Suppressor macrophage treated with lipopolysaccharide for 1 hour (primary cell): ENCODE data around the gene CDH5.

Source experiments
- DNase-seq, 3 donors: peaks; one replicate each; pipeline ENCODE4 v3.0.0-alpha.2; 2020 to 2022

Gene CDH5

GRCh38 chr16:66366433-66367299, at the start of gene CDH5:
TSS of gene CDH5 (plus strand) at chr16:66366691. CDS start at chr16:66379338, 12,647 bp downstream.
- peak in 1 of 3 donors; percentile 26 for DNase-seq

- no peak for DNase-seq
Measured at GRCh38 chr16:66318505-66318904, 48.0 kb upstream of the CDH5 start.

GRCh38 chr16:66320774-66321173, 45.7 kb upstream of the CDH5 start:
- DNase-seq, result no peak

- no peak for DNase-seq
Measured at GRCh38 chr16:66322174-66322573, 44.3 kb upstream of the CDH5 start.

GRCh38 chr16:66324815-66325515, 41.5 kb upstream of the CDH5 start:
- peak in 2 of 3 donors; percentile 25 to 35 for DNase-seq

GRCh38 chr16:66325717-66326376, 40.6 kb upstream of the CDH5 start:
- no peak for DNase-seq

- no peak for DNase-seq
Measured at GRCh38 chr16:66326991-66327513, 39.4 kb upstream of the CDH5 start.

GRCh38 chr16:66328282-66328681, 38.2 kb upstream of the CDH5 start:
- DNase-seq, result no peak

- DNase-seq, result peak; percentile 32 to 59 (median 49)
Measured at GRCh38 chr16:66331464-66331863, 35.0 kb upstream of the CDH5 start.

- no peak for DNase-seq
Measured at GRCh38 chr16:66332634-66333610, 33.6 kb upstream of the CDH5 start.

- no peak for DNase-seq
Measured at GRCh38 chr16:66334853-66335574, 31.5 kb upstream of the CDH5 start.

- no peak for DNase-seq
Measured at GRCh38 chr16:66335704-66336329, 30.7 kb upstream of the CDH5 start.

- DNase-seq, result no peak
Measured at GRCh38 chr16:66337463-66338188, 28.9 kb upstream of the CDH5 start.

GRCh38 chr16:66342294-66342900, 24.1 kb upstream of the CDH5 start:
- DNase-seq, result peak; percentile 38 to 67 (median 40)

GRCh38 chr16:66344533-66345145, 21.9 kb upstream of the CDH5 start:
- peak; percentile 61 to 81 (median 78) for DNase-seq

- DNase-seq, result no peak
Measured at GRCh38 chr16:66346221-66346620, 20.3 kb upstream of the CDH5 start.

- no peak for DNase-seq
Measured at GRCh38 chr16:66352304-66352703, 14.2 kb upstream of the CDH5 start.

GRCh38 chr16:66353055-66353454, 13.4 kb upstream of the CDH5 start:
- DNase-seq, result no peak
